Posterior cingulate gyrus (tissue), 11 donors: ENCODE data around the gene TMEM87B.

Experiments used
- DNase-seq, 10 donors: peaks; one replicate each; pipeline versions ENCODE4 v3.0.0 to v3.0.0-alpha.2; 2020 to 2021; ENCODE audit warnings: mixed read lengths in 3 of 10
- intact Hi-C: fragments of 100-400 bp; cut with DNase I; formaldehyde crosslinking; loops from one replicate; pipeline ENCODE4 v1.15.1; 2023

The TMEM87B gene, protein sequence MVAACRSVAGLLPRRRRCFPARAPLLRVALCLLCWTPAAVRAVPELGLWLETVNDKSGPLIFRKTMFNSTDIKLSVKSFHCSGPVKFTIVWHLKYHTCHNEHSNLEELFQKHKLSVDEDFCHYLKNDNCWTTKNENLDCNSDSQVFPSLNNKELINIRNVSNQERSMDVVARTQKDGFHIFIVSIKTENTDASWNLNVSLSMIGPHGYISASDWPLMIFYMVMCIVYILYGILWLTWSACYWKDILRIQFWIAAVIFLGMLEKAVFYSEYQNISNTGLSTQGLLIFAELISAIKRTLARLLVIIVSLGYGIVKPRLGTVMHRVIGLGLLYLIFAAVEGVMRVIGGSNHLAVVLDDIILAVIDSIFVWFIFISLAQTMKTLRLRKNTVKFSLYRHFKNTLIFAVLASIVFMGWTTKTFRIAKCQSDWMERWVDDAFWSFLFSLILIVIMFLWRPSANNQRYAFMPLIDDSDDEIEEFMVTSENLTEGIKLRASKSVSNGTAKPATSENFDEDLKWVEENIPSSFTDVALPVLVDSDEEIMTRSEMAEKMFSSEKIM

DNA sequence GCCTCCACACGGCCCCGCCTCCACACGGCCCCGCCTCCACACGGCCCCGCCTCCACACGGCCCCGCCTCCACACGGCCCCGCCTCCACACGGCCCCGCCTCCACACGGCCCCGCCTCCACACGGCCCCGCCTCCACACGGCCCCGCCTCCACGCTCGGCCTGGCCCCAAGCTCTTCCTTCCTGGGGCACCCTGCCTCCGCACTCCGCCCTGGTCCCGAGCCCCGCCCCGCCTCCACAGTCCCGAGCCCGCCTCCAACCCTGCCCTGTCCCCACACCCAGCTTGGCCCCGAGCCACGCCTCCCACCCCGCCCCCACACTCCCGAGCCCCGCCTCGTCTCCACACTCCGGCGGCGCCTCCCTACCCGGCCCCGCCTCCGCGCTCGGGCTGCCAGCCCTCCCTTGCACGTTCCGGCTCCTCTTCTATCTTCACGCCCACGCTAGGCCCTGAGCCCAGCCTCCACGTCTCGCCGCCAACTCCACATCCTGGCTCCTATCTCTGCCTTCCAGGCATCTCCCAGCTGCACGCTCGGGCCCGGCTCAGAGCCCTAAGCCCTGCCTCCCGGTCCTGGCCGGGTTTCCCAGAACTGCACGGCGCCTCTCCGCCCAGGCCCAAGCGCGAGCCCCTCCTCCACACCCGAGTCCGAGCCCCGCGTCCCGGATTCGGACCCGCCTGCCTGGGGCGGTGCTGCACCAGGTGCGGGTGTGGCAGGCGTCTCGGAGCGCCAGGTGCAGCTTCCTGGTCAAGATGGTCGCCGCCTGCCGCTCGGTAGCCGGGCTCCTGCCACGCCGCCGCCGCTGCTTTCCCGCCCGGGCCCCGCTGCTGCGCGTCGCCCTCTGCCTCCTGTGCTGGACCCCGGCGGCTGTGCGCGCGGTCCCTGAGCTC lies at the start of gene TMEM87B:
Gene TMEM87B (plus strand): TSS at position 423 of the 883 bp plus-strand sequence. CDS start 323 bp downstream, at position 746.
- DNase-seq, result peak; percentile 90 to 99 (median 95)
- intact Hi-C loops, result loop anchor here (5.0 to 10.0 kb wide), 3 partner anchors 197 to 590 kb away; partner anchors contain the start of genes SLC20A1 and TTL

- DNase-seq, result no peak
- intact Hi-C loops, result no loop called here
Observed at GRCh38 chr2:112005406-112006075, 49.5 kb upstream of the TMEM87B start.

- intact Hi-C loops, result no loop called here
- DNase-seq, result no peak
Observed at GRCh38 chr2:112006076-112006410, 49.0 kb upstream of the TMEM87B start.

DNA sequence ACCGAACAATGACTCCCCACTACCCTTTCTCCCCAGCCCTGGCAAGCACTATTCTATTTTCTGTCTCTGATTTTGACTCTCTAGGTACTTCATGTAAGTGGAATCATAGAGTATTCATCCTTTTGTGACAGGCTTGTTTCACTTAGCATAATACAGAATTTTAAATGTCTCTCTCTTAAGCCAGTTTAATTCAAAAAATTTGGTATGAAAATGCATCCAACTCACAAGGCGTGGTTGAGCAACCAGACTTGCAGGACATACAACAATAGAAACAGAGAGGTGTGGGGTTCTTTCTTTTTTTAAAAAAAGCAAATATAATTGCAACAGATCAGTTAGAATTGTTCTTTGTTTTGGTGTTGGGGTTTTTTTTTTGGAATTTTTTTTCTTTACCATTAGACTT lies 47.6 kb upstream of the TMEM87B start:
- intact Hi-C loops, result no loop called here

DNA sequence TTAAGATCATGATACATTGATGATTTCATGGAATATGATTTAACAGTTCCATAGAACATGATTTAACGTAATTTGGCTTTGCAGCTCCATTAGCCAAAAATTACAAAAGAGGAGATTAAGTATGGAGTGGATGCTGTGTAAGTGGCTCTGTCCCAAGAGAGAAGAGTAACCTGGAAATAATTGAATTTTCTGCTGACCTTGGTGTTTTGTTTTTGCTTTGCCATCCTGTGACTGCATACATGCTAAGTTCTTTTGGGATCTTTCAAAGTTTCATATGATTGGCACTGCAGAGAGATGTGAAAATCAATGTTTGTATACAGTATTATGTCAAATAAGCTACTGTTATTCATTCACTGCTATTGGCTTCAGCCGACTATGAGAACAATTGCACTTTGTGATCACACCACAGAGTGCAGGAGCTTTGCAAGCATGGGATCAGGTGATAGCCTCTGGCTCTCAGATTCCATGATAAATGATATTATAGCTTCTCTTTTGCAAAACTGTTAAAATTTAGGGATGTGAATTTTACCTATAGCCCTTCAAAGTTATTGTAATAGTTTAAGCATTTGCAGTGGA lies 46.1 kb upstream of the TMEM87B start:
- intact Hi-C loops, result no loop called here
- DNase-seq, result no peak

More for the DNA sequence above, 47.6 kb upstream of the TMEM87B start:
- no peak for DNase-seq

DNA sequence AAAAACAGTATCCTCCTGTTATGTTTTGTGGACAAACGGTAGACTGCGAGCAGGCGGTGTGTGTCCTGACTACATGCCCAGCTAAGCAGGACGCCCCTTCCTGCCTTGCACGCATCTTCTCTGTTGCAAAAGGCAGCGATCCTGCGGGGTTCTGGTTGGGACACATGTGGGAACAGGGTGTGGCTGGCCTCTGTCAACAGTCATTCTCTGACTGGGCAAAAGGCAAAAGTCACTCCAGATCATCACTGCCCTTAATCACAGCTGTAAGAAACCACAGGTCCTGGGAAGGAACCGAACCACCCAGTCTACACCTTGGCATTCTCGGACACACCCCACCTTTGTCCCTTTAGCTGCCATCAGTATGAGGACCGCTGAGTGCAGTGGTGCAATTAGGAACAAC lies 44.3 kb upstream of the TMEM87B start:
- DNase-seq, result no peak
- intact Hi-C loops, result no loop called here

- no peak for DNase-seq
Observed at GRCh38 chr2:112012556-112012955, 42.5 kb upstream of the TMEM87B start.

GRCh38 chr2:112018846-112019245 lies 36.2 kb upstream of the TMEM87B start:
- intact Hi-C loops, result no loop called here

More at GRCh38 chr2:112012556-112012955, 42.5 kb upstream of the TMEM87B start:
- intact Hi-C loops, result no loop called here

GRCh38 chr2:112019569-112019982 lies 35.5 kb upstream of the TMEM87B start:
- intact Hi-C loops, result no loop called here
- DNase-seq, result no peak

More at GRCh38 chr2:112018846-112019245, 36.2 kb upstream of the TMEM87B start:
- DNase-seq, result no peak

GRCh38 chr2:112020561-112020960 lies 34.5 kb upstream of the TMEM87B start:
- no peak for DNase-seq
- intact Hi-C loops, result no loop called here

DNA sequence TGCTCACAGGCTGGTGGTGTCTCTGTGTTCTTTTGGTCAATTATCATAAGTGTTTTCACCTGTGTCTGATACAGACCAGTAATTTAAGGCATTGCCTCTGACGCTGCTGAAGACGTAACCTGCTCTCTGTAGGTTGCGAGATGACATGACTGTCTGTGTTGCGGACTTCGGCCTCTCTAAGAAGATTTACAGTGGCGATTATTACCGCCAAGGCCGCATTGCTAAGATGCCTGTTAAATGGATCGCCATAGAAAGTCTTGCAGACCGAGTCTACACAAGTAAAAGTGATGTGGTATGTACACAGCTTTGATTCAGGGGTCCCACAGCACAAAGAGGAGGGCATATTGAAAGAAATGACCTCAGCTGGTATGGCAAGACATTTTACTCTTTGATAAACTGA lies 33.8 kb upstream of the TMEM87B start:
- DNase-seq, result no peak
- intact Hi-C loops, result no loop called here

GRCh38 chr2:112021781-112022231 lies 33.3 kb upstream of the TMEM87B start:
- intact Hi-C loops, result no loop called here
- DNase-seq, result no peak

DNA sequence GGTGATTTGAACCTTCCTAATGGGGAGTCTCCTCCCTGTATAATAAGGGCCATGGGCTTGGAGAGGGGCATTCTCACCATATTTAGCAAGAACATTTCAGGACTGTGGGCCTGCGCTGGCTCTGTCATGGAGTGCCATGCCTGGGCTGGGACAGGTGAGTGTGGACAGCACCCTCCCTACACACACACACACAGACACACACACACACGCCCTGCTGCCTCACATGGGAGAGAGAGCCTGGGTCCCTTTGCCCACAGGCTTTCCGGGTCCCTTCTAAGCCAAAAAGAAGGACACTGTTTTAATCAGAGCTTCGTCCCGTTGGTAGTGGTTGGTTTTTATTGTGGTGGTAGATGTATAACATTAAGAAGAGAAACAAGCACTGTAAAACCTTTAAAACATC lies 31.4 kb upstream of the TMEM87B start:
- intact Hi-C loops, result loop anchor here (2.0 kb wide), 1 partner anchor 23 kb away; no protein-coding TSS in a partner anchor
- no peak for DNase-seq

DNA sequence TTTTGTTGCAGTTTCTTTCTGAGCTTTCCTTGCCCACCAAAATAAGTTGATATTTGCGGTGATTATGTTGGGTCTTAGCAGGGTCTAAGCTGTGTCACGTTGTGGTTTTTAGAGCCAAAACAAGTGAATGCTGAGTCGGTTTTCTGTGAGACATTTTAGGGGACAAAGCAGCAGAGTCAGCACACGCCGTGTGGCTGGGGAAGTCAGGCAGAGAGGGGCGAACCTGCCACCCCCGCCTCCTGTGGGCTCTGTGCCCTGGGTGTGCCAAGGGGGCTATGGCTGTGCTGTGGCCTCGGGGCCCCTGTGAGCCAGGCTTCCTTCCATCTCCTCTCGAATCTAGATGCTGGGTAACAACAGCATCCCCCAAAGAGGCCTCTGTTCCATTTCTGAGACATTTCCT lies 30.8 kb upstream of the TMEM87B start:
- DNase-seq, result no peak
- intact Hi-C loops, result loop anchor here (2.0 kb wide), 1 partner anchor 23 kb away; no protein-coding TSS in a partner anchor

GRCh38 chr2:112024896-112025491 lies 30.1 kb upstream of the TMEM87B start:
- DNase-seq, result no peak
- intact Hi-C loops, result loop anchor here (2.0 kb wide), 1 partner anchor 24 kb away; no protein-coding TSS in a partner anchor

- no peak for DNase-seq
- intact Hi-C loops, result no loop called here
Observed at GRCh38 chr2:112026509-112026908, 28.6 kb upstream of the TMEM87B start.

DNA sequence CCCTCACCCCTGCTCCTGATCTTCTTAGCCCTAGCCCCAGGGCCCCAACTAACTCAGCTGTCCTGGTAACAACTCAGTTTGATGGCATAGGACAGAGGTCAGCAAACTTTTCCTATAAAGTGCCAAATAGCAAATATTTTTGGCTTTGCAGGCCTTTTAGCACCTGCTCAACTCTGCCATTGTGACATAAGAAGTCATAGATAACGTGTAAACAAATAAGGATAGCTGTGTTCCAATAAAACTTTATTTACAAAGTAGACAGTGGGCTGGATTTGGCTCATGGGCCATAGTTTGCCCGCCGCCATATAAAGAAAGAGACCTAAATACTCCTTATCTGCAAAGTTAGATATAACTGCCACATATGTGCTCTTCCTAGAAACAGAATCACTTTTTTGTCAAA lies 27.3 kb upstream of the TMEM87B start:
- DNase-seq, result no peak
- intact Hi-C loops, result no loop called here

GRCh38 chr2:112029164-112029563 lies 25.9 kb upstream of the TMEM87B start:
- DNase-seq, result no peak
- intact Hi-C loops, result no loop called here

GRCh38 chr2:112031473-112032223 lies 23.4 kb upstream of the TMEM87B start:
- DNase-seq, result no peak
- intact Hi-C loops, result no loop called here
